A673 (cell line): ENCODE data around the gene DNAH3. TPM values are rescaled to one million over a fixed set of nuclear protein-coding genes. Genes with fewer than 3 reads are reported as not detected.

Source experiments
- BruUV-seq: library from RNA; stranded (reverse); fragments of 400-500 nt; replicated peaks from 2 replicates; lab custom pipeline; 2021; lab: Mats Ljungman, UMichigan
- CTCF ChIA-PET: fragments of 300-600 bp; sonication (Branson Sonifier 250); formaldehyde crosslinking; loops from one replicate; lab custom pipeline; 2022; ENCODE audit warnings: antibody characterized with exemption; lab: Charles Lee
- POLR2A ChIA-PET: fragments of 300-600 bp; sonication (Branson Sonifier 250); formaldehyde crosslinking; loops from one replicate; lab custom pipeline; 2022; ENCODE audit warnings: antibody characterized with exemption; ENCODE audit not compliant: low non-redundant PET; lab: Charles Lee
- DNase-seq: peaks from one replicate; pipeline ENCODE4 v3.0.0-alpha.2; 2015; ENCODE audit warnings: low spot score
- H3K27ac ChIP-seq: fragments of 200-600 bp; sonication (generic); 2 replicates; pipeline ENCODE4 v1.5.1; 2016; ENCODE audit warnings: mixed run types, low read depth, mild to moderate bottlenecking, mixed read lengths, antibody characterized with exemption, low read length; ENCODE audit not compliant: poor library complexity, severe bottlenecking
- H3K27me3 ChIP-seq: fragments of 200-600 bp; sonication (generic); replicated peaks from 2 replicates; pipeline ENCODE4 v1.6.1; 2017; ENCODE audit warnings: mixed run types, low read depth, mild to moderate bottlenecking, mixed read lengths, antibody characterized with exemption, low read length; ENCODE audit not compliant: insufficient read depth, poor library complexity
- H3K36me3 ChIP-seq: fragments of 200-600 bp; sonication (generic); 2 replicates; pipeline ENCODE4 v1.6.1; 2016; ENCODE audit warnings: mixed run types, mild to moderate bottlenecking, mixed read lengths, antibody characterized with exemption, low read length; ENCODE audit not compliant: insufficient read depth, poor library complexity, severe bottlenecking
- H3K4me1 ChIP-seq: fragments of 200-600 bp; sonication (generic); 2 replicates; pipeline ENCODE4 v1.6.1; 2017; ENCODE audit warnings: mixed run types, mild to moderate bottlenecking, mixed read lengths, antibody characterized with exemption, low read length; ENCODE audit not compliant: insufficient read depth, poor library complexity, severe bottlenecking
- H3K4me3 ChIP-seq: fragments of 200-600 bp; sonication (generic); 2 replicates; pipeline ENCODE4 v1.5.1; 2016; ENCODE audit warnings: low read depth, mixed run types, mild to moderate bottlenecking, mixed read lengths, low read length; ENCODE audit not compliant: poor library complexity, severe bottlenecking
- H3K9me3 ChIP-seq: fragments of 200-600 bp; sonication (generic); 2 replicates; pipeline ENCODE4 v1.6.1; 2016; ENCODE audit warnings: mixed run types, low read depth, mild to moderate bottlenecking, mixed read lengths, antibody characterized with exemption, low read length; ENCODE audit not compliant: poor library complexity, severe bottlenecking
- CTCF ChIP-seq: fragments of 300-800, 200-600 bp; sonication (generic); conservative IDR thresholded peaks from 2 replicates; pipeline ENCODE4 v1.5.1; 2017; ENCODE audit warnings: low read depth, mild to moderate bottlenecking, antibody characterized with exemption, low read length, moderate library complexity, mixed read lengths
- EZH2 ChIP-seq: fragments of 200-600 bp; sonication (generic); IDR thresholded peaks from 2 replicates; pipeline ENCODE4 v1.6.1; 2017; ENCODE audit warnings: borderline replicate concordance, low read depth, mild to moderate bottlenecking, mixed read lengths, antibody characterized with exemption, low read length; ENCODE audit not compliant: poor library complexity, severe bottlenecking
- intact Hi-C: fragments of 100-400 bp; cut with micrococcal nuclease; formaldehyde crosslinking; loops from one replicate; pipeline ENCODE4 v1.10.0; 2022; ENCODE audit not compliant: unreplicated experiment
- total RNA-seq: library from RNA; stranded (reverse); gene quantifications from 2 replicates; pipeline ENCODE4 v1.2.3, GENCODE V29; 2021

Gene DNAH3
- total RNA-seq, 1 experiment from 2014 or later: not detected

- Histone ChIP-seq H3K27ac (peak overlapping the region; percentile 30), H3K27me3 (no peaks in the 10 kb centered on the region), H3K36me3 (no peaks in the 10 kb centered on the region), H3K4me3 (no peak overlapping the region), H3K4me1 (peaks cover 17% of the 10 kb centered on the region), H3K9me3 (no peaks in the 10 kb centered on the region)
- DNase-seq: peak; percentile 85
- intact Hi-C loops: no loop called here
- ChIA-PET POLR2A (no interaction called here), CTCF (interaction anchor here (0.7 kb wide), 1 partner anchor 53 kb away, joined by 4 read pairs; no protein-coding TSS in a partner anchor)
- no TSS peak for BruUV-seq
- TF ChIP-seq EZH2 (no peak), CTCF (no peak)
Measured at GRCh38 chr16:21103941-21104860, 46.4 kb downstream of the DNAH3 start.

- Histone ChIP-seq H3K9me3 (no peaks in the 10 kb centered on the region), H3K36me3 (no peaks in the 10 kb centered on the region), H3K4me1 (peaks cover 17% of the 10 kb centered on the region), H3K27ac (no peak overlapping the region), H3K27me3 (no peaks in the 10 kb centered on the region), H3K4me3 (no peak overlapping the region)
- BruUV-seq: no TSS peak
- ChIA-PET CTCF (interaction anchor here (0.6 kb wide), 1 partner anchor 21 kb away, joined by 3 read pairs; no protein-coding TSS in a partner anchor), POLR2A (no interaction called here)
- DNase-seq: no peak
- intact Hi-C loops: no loop called here
- TF ChIP-seq CTCF (0 out of 2 replicates have a peak, but pooled peaks have one; percentile 30), EZH2 (no peak)
Measured at GRCh38 chr16:21101631-21102420, 48.8 kb downstream of the DNAH3 start.

- no TSS peak for BruUV-seq
- CTCF ChIA-PET: no interaction called here
- Histone ChIP-seq H3K27me3 (peaks cover 3% of the 10 kb centered on the region), H3K9me3 (no peaks in the 10 kb centered on the region), H3K4me1 (peaks cover 17% of the 10 kb centered on the region), H3K27ac (no peak overlapping the region), H3K36me3 (no peaks in the 10 kb centered on the region), H3K4me3 (no peak overlapping the region)
- POLR2A ChIA-PET: interaction anchor here (0.7 kb wide), 1 partner anchor 59 kb away, joined by 3 read pairs; no protein-coding TSS in a partner anchor
- intact Hi-C loops: no loop called here
- no peak for DNase-seq
- TF ChIP-seq CTCF (no peak), EZH2 (no peak)
Measured at GRCh38 chr16:21100447-21100846, 50.2 kb downstream of the DNAH3 start.
